H9 (cell line): ENCODE measurements around the gene KAZN. TPM values are rescaled to one million over a fixed set of nuclear protein-coding genes. Genes with fewer than 3 reads are reported as not detected.

Experiments
- DNase-seq: peaks from one replicate; pipeline ENCODE4 v3.0.0-alpha.2; 2017
- H2AFZ ChIP-seq: one replicate; pipeline ENCODE4 v1.6.1; 2013; ENCODE audit warnings: mild to moderate bottlenecking, low read length, control low read depth, moderate library complexity
- H2AK5ac ChIP-seq: 2 replicates; pipeline ENCODE4 v1.6.1; 2013; ENCODE audit warnings: low read length, control low read depth, mixed read lengths; ENCODE audit not compliant: insufficient read length
- H2BK120ac ChIP-seq: one replicate; pipeline ENCODE4 v1.6.1; 2013; ENCODE audit warnings: low read depth, mild to moderate bottlenecking, low read length, control low read depth, inconsistent platforms; ENCODE audit not compliant: poor library complexity, severe bottlenecking
- H2BK12ac ChIP-seq: 2 replicates; pipeline ENCODE4 v1.6.1; 2013; ENCODE audit warnings: low read length, control low read depth, mixed read lengths, low read depth; ENCODE audit not compliant: insufficient read length
- H2BK15ac ChIP-seq: 2 replicates; pipeline ENCODE4 v1.6.1; 2013; ENCODE audit warnings: low read depth, low read length, control low read depth
- H2BK20ac ChIP-seq: one replicate; pipeline ENCODE4 v1.6.1; 2013; ENCODE audit warnings: low read depth, mild to moderate bottlenecking, low read length, control low read depth, inconsistent platforms; ENCODE audit not compliant: poor library complexity, severe bottlenecking
- H2BK5ac ChIP-seq: 2 replicates; pipeline ENCODE4 v1.6.1; 2013; ENCODE audit warnings: low read length, control low read depth, mixed read lengths; ENCODE audit not compliant: insufficient read length
- H3K14ac ChIP-seq: 2 replicates; pipeline ENCODE4 v1.6.1; 2013; ENCODE audit warnings: low read length, control low read depth; ENCODE audit not compliant: insufficient read depth
- H3K18ac ChIP-seq: 2 replicates; pipeline ENCODE4 v1.6.1; 2013; ENCODE audit warnings: low read depth, mild to moderate bottlenecking, mixed read lengths, low read length, control low read depth; ENCODE audit not compliant: insufficient read length
- H3K23ac ChIP-seq: 2 replicates; pipeline ENCODE4 v1.6.1; 2013; ENCODE audit warnings: low read length, control low read depth, mixed read lengths, low read depth; ENCODE audit not compliant: insufficient read length
- H3K23me2 ChIP-seq: 2 replicates; pipeline ENCODE4 v1.6.1; 2013; ENCODE audit warnings: low read depth, mild to moderate bottlenecking, mixed read lengths, low read length, control low read depth; ENCODE audit not compliant: insufficient read length, poor library complexity, severe bottlenecking
- H3K27ac ChIP-seq: 2 replicates; pipeline ENCODE4 v1.5.1; 2013; ENCODE audit warnings: low read length, control low read depth, mixed read lengths, low read depth; ENCODE audit not compliant: insufficient read length
- H3K27me3 ChIP-seq: 2 replicates; pipeline ENCODE4 v1.6.1; 2013; ENCODE audit warnings: low read length, control low read depth, inconsistent platforms; ENCODE audit not compliant: insufficient read depth
- H3K4ac ChIP-seq: 2 replicates; pipeline ENCODE4 v1.6.1; 2013; ENCODE audit warnings: low read depth, mild to moderate bottlenecking, control low read depth, inconsistent platforms, low read length, moderate library complexity
- H3K4me1 ChIP-seq: 2 replicates; pipeline ENCODE4 v1.6.1; 2013; ENCODE audit warnings: low read length, control low read depth, inconsistent platforms; ENCODE audit not compliant: insufficient read depth
- H3K4me2 ChIP-seq: 2 replicates; pipeline ENCODE4 v1.6.1; 2013; ENCODE audit warnings: low read length, control low read depth, mixed read lengths; ENCODE audit not compliant: insufficient read length, insufficient read depth
- H3K56ac ChIP-seq: 2 replicates; pipeline ENCODE4 v1.6.1; 2013; ENCODE audit warnings: low read depth, mild to moderate bottlenecking, mixed read lengths, low read length, control low read depth; ENCODE audit not compliant: insufficient read length
- H3K79me1 ChIP-seq: 2 replicates; pipeline ENCODE4 v1.6.1; 2013; ENCODE audit warnings: low read depth, mild to moderate bottlenecking, moderate library complexity, low read length, control low read depth, inconsistent platforms; ENCODE audit not compliant: insufficient read depth, poor library complexity, severe bottlenecking
- H3K79me2 ChIP-seq: 2 replicates; pipeline ENCODE4 v1.6.1; 2013; ENCODE audit warnings: low read length, control low read depth, inconsistent platforms; ENCODE audit not compliant: insufficient read depth
- H3K9ac ChIP-seq: 2 replicates; pipeline ENCODE4 v1.6.1; 2013; ENCODE audit warnings: low read length, control low read depth, mixed read lengths; ENCODE audit not compliant: insufficient read length; ENCODE audit errors: extremely low read depth
- H3K9me3 ChIP-seq: one replicate; pipeline ENCODE4 v1.6.1; 2013; ENCODE audit warnings: low read depth, low read length, inconsistent platforms; ENCODE audit not compliant: control insufficient read depth
- H3T11ph ChIP-seq: one replicate; pipeline ENCODE4 v1.6.1; 2013; ENCODE audit warnings: mild to moderate bottlenecking, low read length, control low read depth, inconsistent platforms
- H4K20me1 ChIP-seq: one replicate; pipeline ENCODE4 v1.6.1; 2013; ENCODE audit not compliant: control insufficient read depth, insufficient read length, insufficient read depth
- H4K5ac ChIP-seq: 2 replicates; pipeline ENCODE4 v1.6.1; 2013; ENCODE audit warnings: low read depth, mild to moderate bottlenecking, mixed read lengths, low read length, control low read depth; ENCODE audit not compliant: insufficient read length
- H4K8ac ChIP-seq: replicated peaks from 2 replicates; pipeline ENCODE4 v1.6.1; 2013; ENCODE audit warnings: low read length, control low read depth, mixed read lengths, low read depth; ENCODE audit not compliant: insufficient read length
- H4K91ac ChIP-seq: 2 replicates; pipeline ENCODE4 v1.6.1; 2013; ENCODE audit warnings: low read depth, mild to moderate bottlenecking, moderate library complexity, mixed read lengths, low read length, control low read depth; ENCODE audit not compliant: insufficient read length
- H3K27ac Mint-ChIP-seq, 3 experiments: 2 replicates in 2 of 3; 3 replicates in 1 of 3; pipeline ENCODE4 v1.8.0; 2020 to 2021; ENCODE audit warnings: mixed read lengths in 3 of 3, mild to moderate bottlenecking in 1 of 3, moderate library complexity in 1 of 3
- H3K27me3 Mint-ChIP-seq: 2 replicates; pipeline ENCODE4 v1.8.0; 2021; ENCODE audit warnings: low read depth, mild to moderate bottlenecking, moderate library complexity, mixed read lengths
- H3K36me3 Mint-ChIP-seq, 3 experiments: 2 replicates in 2 of 3; 3 replicates in 1 of 3; pipeline ENCODE4 v1.8.0; 2020 to 2021; ENCODE audit warnings: low read depth in 3 of 3, mixed read lengths in 3 of 3; ENCODE audit not compliant: insufficient read depth in 1 of 3
- H3K4me1 Mint-ChIP-seq, 2 experiments: 2 replicates each; pipeline ENCODE4 v1.8.0; 2020; ENCODE audit warnings: mixed read lengths in 2 of 2
- H3K4me3 Mint-ChIP-seq, 2 experiments: 2 replicates in 1 of 2; 3 replicates in 1 of 2; pipeline ENCODE4 v1.8.0; 2020 to 2021; ENCODE audit warnings: mild to moderate bottlenecking in 2 of 2, mixed read lengths in 2 of 2, moderate library complexity in 1 of 2
- H3K9me3 Mint-ChIP-seq, 2 experiments: 2 replicates in 1 of 2; 3 replicates in 1 of 2; pipeline ENCODE4 v1.8.0; 2020; ENCODE audit warnings: mild to moderate bottlenecking in 2 of 2, mixed read lengths in 2 of 2, moderate library complexity in 1 of 2
- WGBS: extraction: QIAGEN DNeasy Blood & Tissue Kit; methylation state at CpG from one replicate; pipeline ENCODE4 v1.1.7; 2013; ENCODE audit warnings: missing lambda C conversion rate, low lambda C conversion rate, mixed read lengths; ENCODE audit not compliant: insufficient read length; ENCODE audit errors: extremely low coverage; 5-methylcytosine and 5-hydroxymethylcytosine counted together
- total RNA-seq: library from RNA; stranded (reverse); gene quantifications from 2 replicates; pipeline ENCODE4 v1.2.1, GENCODE V29; 2021
- TF ChIP-seq, protein P1 (sequence below): fragments of 200-600 bp; sonication (generic); conservative IDR thresholded peaks from 3 replicates; pipeline ENCODE4 v1.8.0; 2021; ENCODE audit warnings: antibody characterized with exemption, mild to moderate bottlenecking

KAZN gene
- total RNA-seq, 1 experiment from 2014 or later, result 7.6 TPM

DNA sequence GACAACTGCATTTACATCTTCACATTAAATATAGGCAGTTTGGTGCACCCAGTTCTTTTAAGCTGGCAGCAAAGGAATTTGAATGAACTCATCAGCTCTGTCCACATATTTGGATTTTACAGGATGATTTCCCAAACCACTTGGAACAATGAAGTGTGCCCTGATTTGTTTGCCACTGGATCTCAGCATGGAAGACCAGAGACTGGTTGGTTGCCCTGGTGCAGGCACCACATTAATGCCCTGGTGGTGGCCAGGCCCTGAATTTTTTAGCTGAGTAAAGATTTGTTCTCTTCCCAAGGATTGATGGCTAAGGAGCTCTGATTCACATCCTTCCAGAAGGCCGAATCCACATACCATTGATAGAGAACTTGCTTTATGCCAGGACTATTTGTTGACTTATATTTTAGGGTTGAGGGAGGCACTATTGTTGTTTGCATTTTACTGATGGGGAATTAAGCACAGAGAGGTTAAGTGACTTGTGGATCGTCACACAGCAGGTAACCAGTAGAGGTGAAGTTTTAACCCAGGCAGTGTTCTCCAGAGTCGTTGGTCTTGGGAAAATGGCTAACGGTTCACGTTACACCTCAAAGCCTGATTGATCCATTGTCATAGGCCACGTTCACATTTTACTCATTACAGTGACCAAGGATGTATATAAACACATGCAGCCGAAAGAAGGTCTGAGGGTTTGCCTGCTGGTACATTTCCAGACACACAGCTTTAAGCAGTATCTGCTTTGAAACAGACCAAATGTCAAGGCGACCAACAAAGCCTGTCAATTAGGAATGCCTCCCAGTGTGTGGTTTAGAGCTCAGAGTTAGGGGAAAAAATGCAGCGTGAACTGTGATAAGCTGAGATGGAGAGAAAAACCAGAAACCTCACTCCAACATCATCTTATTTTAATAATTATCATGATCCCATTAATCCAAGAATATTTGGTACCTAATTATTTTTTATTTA is 50.7 kb downstream of the KAZN start:
- Mint-ChIP-seq H3K9me3 (peaks cover 15% of the 10 kb centered on the region in 2 experiments), H3K27ac (no peak overlapping the region), H3K36me3 (peaks cover 3 to 14% (median 13%) of the 10 kb centered on the region in 3 experiments; a peak in 6 of 7 replicates), H3K27me3 (no peaks in the 10 kb centered on the region; the same call in none of the 2 replicates), H3K4me3 (no peak overlapping the region), H3K4me1 (peaks cover 4 to 8% of the 10 kb centered on the region in 2 experiments; a peak in 3 of 4 replicates)
- Histone ChIP-seq H3K23ac (no peak overlapping the region), H3K79me1 (no peaks in the 10 kb centered on the region), H3K4me2 (no peak overlapping the region), H3K9ac (no peak overlapping the region), H3K56ac (no peak overlapping the region), H3K4ac (no peak overlapping the region), H3K14ac (no peak overlapping the region), H4K20me1 (no peaks in the 10 kb centered on the region), H3K27ac (no peak overlapping the region), H3K9me3 (no peaks in the 10 kb centered on the region), H3K27me3 (no peaks in the 10 kb centered on the region), H3T11ph (no peak overlapping the region), H4K8ac (no peak overlapping the region), H2AK5ac (no peak overlapping the region), H3K79me2 (no peaks in the 10 kb centered on the region), H2BK120ac (no peak overlapping the region), H4K91ac (no peak overlapping the region), H3K23me2 (no peaks in the 10 kb centered on the region), H2BK12ac (no peak overlapping the region), H2BK5ac (no peak overlapping the region), H3K18ac (no peak overlapping the region), H4K5ac (no peak overlapping the region), H3K4me1 (no peaks in the 10 kb centered on the region), H2AFZ (no peak overlapping the region), H2BK20ac (no peak overlapping the region), H2BK15ac (no peak overlapping the region)
- TF ChIP-seq, protein P1, sequence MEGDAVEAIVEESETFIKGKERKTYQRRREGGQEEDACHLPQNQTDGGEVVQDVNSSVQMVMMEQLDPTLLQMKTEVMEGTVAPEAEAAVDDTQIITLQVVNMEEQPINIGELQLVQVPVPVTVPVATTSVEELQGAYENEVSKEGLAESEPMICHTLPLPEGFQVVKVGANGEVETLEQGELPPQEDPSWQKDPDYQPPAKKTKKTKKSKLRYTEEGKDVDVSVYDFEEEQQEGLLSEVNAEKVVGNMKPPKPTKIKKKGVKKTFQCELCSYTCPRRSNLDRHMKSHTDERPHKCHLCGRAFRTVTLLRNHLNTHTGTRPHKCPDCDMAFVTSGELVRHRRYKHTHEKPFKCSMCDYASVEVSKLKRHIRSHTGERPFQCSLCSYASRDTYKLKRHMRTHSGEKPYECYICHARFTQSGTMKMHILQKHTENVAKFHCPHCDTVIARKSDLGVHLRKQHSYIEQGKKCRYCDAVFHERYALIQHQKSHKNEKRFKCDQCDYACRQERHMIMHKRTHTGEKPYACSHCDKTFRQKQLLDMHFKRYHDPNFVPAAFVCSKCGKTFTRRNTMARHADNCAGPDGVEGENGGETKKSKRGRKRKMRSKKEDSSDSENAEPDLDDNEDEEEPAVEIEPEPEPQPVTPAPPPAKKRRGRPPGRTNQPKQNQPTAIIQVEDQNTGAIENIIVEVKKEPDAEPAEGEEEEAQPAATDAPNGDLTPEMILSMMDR, result no peak
- WGBS, result no CpG with 5 or more reads among the region's 9 CpGs
- DNase-seq, result no peak
